GM10266 (cell line): ENCODE results near the gene HBA1.

ENCODE experiments used
- DNase-seq: peaks from one replicate; pipeline ENCODE4 v3.0.0; 2012; ENCODE audit errors: extremely low spot score
- TF ChIP-seq, protein P1 (sequence below): IDR thresholded peaks from 2 replicates; pipeline ENCODE4 v1.5.1; 2012; ENCODE audit warnings: mild to moderate bottlenecking, low read depth; ENCODE audit not compliant: control insufficient read depth, insufficient read depth; ENCODE audit errors: missing control alignments

HBA1 gene

GRCh38 chr16:177394-177822 lies 928 bp downstream of the HBA1 start:
- TF ChIP-seq, protein P1, sequence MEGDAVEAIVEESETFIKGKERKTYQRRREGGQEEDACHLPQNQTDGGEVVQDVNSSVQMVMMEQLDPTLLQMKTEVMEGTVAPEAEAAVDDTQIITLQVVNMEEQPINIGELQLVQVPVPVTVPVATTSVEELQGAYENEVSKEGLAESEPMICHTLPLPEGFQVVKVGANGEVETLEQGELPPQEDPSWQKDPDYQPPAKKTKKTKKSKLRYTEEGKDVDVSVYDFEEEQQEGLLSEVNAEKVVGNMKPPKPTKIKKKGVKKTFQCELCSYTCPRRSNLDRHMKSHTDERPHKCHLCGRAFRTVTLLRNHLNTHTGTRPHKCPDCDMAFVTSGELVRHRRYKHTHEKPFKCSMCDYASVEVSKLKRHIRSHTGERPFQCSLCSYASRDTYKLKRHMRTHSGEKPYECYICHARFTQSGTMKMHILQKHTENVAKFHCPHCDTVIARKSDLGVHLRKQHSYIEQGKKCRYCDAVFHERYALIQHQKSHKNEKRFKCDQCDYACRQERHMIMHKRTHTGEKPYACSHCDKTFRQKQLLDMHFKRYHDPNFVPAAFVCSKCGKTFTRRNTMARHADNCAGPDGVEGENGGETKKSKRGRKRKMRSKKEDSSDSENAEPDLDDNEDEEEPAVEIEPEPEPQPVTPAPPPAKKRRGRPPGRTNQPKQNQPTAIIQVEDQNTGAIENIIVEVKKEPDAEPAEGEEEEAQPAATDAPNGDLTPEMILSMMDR: no peak
- DNase-seq: no peak

DNA sequence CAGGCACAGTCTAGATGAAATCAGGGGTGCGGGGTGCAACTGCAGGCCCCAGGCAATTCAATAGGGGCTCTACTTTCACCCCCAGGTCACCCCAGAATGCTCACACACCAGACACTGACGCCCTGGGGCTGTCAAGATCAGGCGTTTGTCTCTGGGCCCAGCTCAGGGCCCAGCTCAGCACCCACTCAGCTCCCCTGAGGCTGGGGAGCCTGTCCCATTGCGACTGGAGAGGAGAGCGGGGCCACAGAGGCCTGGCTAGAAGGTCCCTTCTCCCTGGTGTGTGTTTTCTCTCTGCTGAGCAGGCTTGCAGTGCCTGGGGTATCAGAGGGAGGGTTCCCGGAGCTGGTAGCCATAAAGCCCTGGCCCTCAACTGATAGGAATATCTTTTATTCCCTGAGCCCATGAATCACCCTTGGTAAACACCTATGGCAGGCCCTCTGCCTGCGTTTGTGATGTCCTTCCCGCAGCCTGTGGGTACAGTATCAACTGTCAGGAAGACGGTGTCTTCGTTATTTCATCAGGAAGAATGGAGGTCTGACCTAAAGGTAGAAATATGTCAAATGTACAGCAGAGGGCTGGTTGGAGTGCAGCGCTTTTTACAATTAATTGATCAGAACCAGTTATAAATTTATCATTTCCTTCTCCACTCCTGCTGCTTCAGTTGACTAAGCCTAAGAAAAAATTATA lies 1.6 kb downstream of the HBA1 start:
- no peak for DNase-seq
- TF ChIP-seq, protein P1: no peak

- no peak for DNase-seq
- TF ChIP-seq, protein P1: no peak
Measured at GRCh38 chr16:178668-179015, 2.2 kb downstream of the HBA1 start.

DNA sequence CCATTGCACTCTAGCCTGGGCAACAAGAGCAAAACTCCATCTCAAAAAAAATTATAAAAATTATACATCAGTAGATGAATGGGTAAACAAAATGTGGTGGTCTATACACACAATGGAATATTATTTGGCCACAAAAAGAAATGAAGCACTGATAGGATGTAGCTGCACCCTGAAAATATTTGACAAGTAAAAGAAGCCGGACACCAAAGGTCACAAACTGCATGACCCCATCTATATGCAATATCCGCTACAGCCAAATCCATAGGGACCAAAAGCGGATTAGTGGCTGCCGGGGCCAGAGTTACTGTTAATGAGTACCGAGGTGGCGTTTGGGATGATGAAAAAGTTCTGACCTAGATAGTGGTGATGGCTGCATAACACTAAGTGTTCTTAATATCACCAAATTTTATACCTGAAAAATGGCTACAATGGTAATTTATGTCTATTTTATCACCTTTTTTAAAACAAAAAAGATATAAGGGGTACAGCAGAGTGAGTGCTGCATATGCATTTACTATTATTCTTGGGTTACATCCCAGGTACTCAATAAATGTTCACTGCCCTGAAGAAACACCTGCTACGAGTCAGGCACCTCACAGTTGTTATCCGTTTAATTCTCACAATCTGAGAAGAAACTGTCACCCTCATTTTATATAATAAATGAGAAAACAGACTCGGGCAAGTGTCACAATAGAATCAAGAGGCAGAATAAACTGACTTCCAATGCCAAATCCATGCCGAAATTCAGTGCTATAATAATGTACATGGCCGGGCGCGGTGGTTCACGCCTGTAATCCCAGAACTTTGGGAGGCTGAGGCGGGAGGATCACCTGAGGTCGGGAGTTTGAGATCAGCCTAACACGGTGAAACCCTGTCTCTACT lies 3.0 kb downstream of the HBA1 start:
- DNase-seq: no peak
- TF ChIP-seq, protein P1: no peak

GRCh38 chr16:180101-180675 lies 3.7 kb downstream of the HBA1 start, which contains the start of gene HBQ1:
TSS of gene HBQ1 (plus strand) at chr16:180459. CDS start at chr16:180487, 28 bp downstream.
- peak; percentile 89 for DNase-seq
- TF ChIP-seq, protein P1: peak; percentile 70

DNA sequence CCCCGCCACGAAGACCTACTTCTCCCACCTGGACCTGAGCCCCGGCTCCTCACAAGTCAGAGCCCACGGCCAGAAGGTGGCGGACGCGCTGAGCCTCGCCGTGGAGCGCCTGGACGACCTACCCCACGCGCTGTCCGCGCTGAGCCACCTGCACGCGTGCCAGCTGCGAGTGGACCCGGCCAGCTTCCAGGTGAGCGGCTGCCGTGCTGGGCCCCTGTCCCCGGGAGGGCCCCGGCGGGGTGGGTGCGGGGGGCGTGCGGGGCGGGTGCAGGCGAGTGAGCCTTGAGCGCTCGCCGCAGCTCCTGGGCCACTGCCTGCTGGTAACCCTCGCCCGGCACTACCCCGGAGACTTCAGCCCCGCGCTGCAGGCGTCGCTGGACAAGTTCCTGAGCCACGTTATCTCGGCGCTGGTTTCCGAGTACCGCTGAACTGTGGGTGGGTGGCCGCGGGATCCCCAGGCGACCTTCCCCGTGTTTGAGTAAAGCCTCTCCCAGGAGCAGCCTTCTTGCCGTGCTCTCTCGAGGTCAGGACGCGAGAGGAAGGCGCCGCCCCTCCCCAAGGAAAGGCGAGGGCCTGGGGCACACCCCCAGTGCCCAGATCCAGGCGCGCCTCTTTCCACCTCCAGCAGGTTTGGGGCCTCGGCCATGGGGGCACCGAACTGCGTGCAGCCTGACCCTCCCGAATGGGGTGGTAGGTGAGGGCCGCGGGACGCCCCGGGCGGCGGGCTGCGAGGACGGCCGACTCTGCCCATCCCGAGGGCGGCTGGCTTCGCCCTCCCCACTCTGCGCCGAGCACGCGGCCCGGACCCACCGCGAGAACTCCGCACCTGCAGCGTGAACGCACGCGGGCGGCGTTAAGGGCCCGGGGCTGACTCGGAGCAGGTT lies 4.4 kb downstream of the HBA1 start:
- DNase-seq: peak; percentile 96
- TF ChIP-seq, protein P1: peak; percentile 22
